HepG2 (cell line): ENCODE measurements around the gene SRSF7. TPM values are rescaled to one million over a fixed set of nuclear protein-coding genes. Genes with fewer than 3 reads are reported as not detected.

Experiments
- ATAC-seq: fragments of 200-7000 bp; cut with Tn5 transposase; 3 replicates; pipeline ENCODE4 v1.9.1; 2020; ENCODE audit warnings: mild to moderate bottlenecking, moderate library complexity
- BruUV-seq: library from RNA; stranded (reverse); fragments of 400-500 nt; replicated peaks from 2 replicates; lab custom pipeline; 2021; lab: Mats Ljungman, UMichigan
- CTCF ChIA-PET: fragments of 300-600 bp; formaldehyde crosslinking; extraction: SDS; loops from one replicate; lab custom pipeline; 2021; ENCODE audit warnings: low total read pairs, inconsistent platforms, low intra/inter-chr PET ratio; lab: Yijun Ruan, JAX
- POLR2A ChIA-PET: fragments of 350-600 bp; sonication (Branson Sonifier 250); formaldehyde crosslinking; loops from one replicate; lab custom pipeline; 2020; ENCODE audit warnings: antibody characterized with exemption, inconsistent platforms; lab: Yijun Ruan, JAX
- DNase-seq: peaks from one replicate; pipeline ENCODE4 v3.0.0-alpha.2; 2015; ENCODE audit warnings: low spot score
- FAIRE-seq: peaks from 3 replicates; lab custom pipeline; 2011; peaks lifted over from hg19 to GRCh38; lab: Jason Lieb, UNC
- H2AFZ ChIP-seq: one replicate; pipeline ENCODE4 v1.6.1; 2011; ENCODE audit warnings: low read length, inconsistent platforms
- H3K27ac ChIP-seq: fragments of 300-600 bp; 3 replicates; pipeline ENCODE4 v1.8.0; 2011; ENCODE audit warnings: mixed run types, mild to moderate bottlenecking, mixed read lengths, low read length, inconsistent platforms; ENCODE audit not compliant: insufficient read depth; ENCODE audit errors: extremely low read length
- H3K27me3 ChIP-seq, 2 experiments: fragments of 200-600 bp in 1 of 2; 2 replicates in 1 of 2; 3 replicates in 1 of 2; pipeline versions ENCODE4 v1.6.0 to v1.8.0; 2011; ENCODE audit warnings: low read length in 2 of 2, mild to moderate bottlenecking in 2 of 2, moderate library complexity in 2 of 2, inconsistent platforms in 1 of 2; ENCODE audit not compliant: insufficient read depth in 2 of 2, control insufficient read depth in 1 of 2
- H3K36me3 ChIP-seq, 2 experiments: fragments of 200-600 bp in 1 of 2; replicated peaks in 1 of 2; 2 replicates in 1 of 2; 3 replicates in 1 of 2; pipeline versions ENCODE4 v1.5.1 to v1.8.0; 2011; ENCODE audit warnings: low read length in 2 of 2, inconsistent platforms in 1 of 2; ENCODE audit not compliant: insufficient read depth in 2 of 2, control insufficient read depth in 1 of 2
- H3K4me1 ChIP-seq: 2 replicates; pipeline ENCODE4 v1.5.1; 2012; ENCODE audit warnings: low read length, inconsistent platforms; ENCODE audit not compliant: insufficient read depth
- H3K4me2 ChIP-seq: 2 replicates; pipeline ENCODE4 v1.6.0; 2011; ENCODE audit warnings: low read depth, low read length, inconsistent platforms
- H3K4me3 ChIP-seq, 3 experiments: fragments of 200-600 bp in 1 of 3; sonication (generic), shearing (Covaris generic) in 1 of 3; replicated peaks in 1 of 3; 2 replicates each; pipeline ENCODE4 v1.5.1; 2011 to 2016; ENCODE audit warnings: low read length in 3 of 3, inconsistent platforms in 2 of 3, low read depth in 2 of 3, mild to moderate bottlenecking in 2 of 3, control low read depth in 1 of 3, mixed read lengths in 1 of 3; ENCODE audit not compliant: insufficient read depth in 1 of 3
- H3K79me2 ChIP-seq: one replicate; pipeline ENCODE4 v1.6.1; 2011; ENCODE audit warnings: low read length, inconsistent platforms; ENCODE audit not compliant: insufficient read depth
- H3K9ac ChIP-seq: 2 replicates; pipeline ENCODE4 v1.6.0; 2011; ENCODE audit warnings: mild to moderate bottlenecking, low read depth, low read length, inconsistent platforms; ENCODE audit not compliant: insufficient read depth
- H3K9me3 ChIP-seq: 2 replicates; pipeline ENCODE4 v1.5.1; 2012; ENCODE audit warnings: mild to moderate bottlenecking, low read length
- H4K20me1 ChIP-seq: 2 replicates; pipeline ENCODE4 v1.6.0; 2011; ENCODE audit warnings: inconsistent platforms, mild to moderate bottlenecking, low read length, moderate library complexity; ENCODE audit not compliant: insufficient read depth
- FIP1L1 ChIP-seq: fragments of 200-400 bp; formaldehyde crosslinking; IDR thresholded peaks from 2 replicates; pipeline ENCODE4 v1.6.1; 2018; ENCODE audit warnings: low read depth, mild to moderate bottlenecking, low read length, moderate library complexity, borderline replicate concordance; ENCODE audit not compliant: insufficient read depth
- MAFK ChIP-seq, 2 experiments: IDR thresholded peaks in 1 of 2; conservative IDR thresholded peaks in 1 of 2; 2 replicates each; pipeline ENCODE4 v1.6.1; 2011; ENCODE audit warnings: improper control_type of control experiment in 2 of 2, low read length in 2 of 2
- MYC ChIP-seq: sonication (generic); formaldehyde crosslinking; IDR thresholded peaks from 2 replicates; pipeline ENCODE4 v1.9.0; 2021; ENCODE audit warnings: missing genetic modification reagents, borderline replicate concordance
- NR2C2 ChIP-seq: sonication (generic); formaldehyde crosslinking; IDR thresholded peaks from 2 replicates; pipeline ENCODE4 v1.4.0; 2020; ENCODE audit warnings: missing genetic modification reagents, mild to moderate bottlenecking, moderate library complexity, borderline replicate concordance
- SAFB2 ChIP-seq: sonication (generic); formaldehyde crosslinking; IDR thresholded peaks from 2 replicates; pipeline ENCODE4 v1.5.1; 2020; ENCODE audit warnings: missing genetic modification reagents, low read depth, mild to moderate bottlenecking, borderline replicate concordance
- ZC3H4 ChIP-seq: sonication (generic); formaldehyde crosslinking; IDR thresholded peaks from 2 replicates; pipeline ENCODE4 v1.4.0; 2020; ENCODE audit warnings: missing genetic modification reagents, borderline replicate concordance
- ZNF792 ChIP-seq: IDR thresholded peaks from 2 replicates; pipeline ENCODE4 v1.6.1; 2016
- WGBS: methylation state at CpG from one replicate; pipeline ENCODE4 v1.1.6; 2017; ENCODE audit warnings: low lambda C conversion rate; 5-methylcytosine and 5-hydroxymethylcytosine counted together
- in situ Hi-C: cut with HindIII; loops from 2 replicates; pipeline ENCODE4 v1.10.0; 2017; ENCODE audit warnings: low pct_unique_long_range_greater_than_20kb; ENCODE audit not compliant: extremely low pct_ligation_motif_present
- intact Hi-C: fragments of 100-400 bp; cut with micrococcal nuclease; formaldehyde crosslinking; loops from one replicate; pipeline ENCODE4 v1.10.0; 2022; ENCODE audit not compliant: unreplicated experiment
- polyA plus RNA-seq, 8 experiments: library from polyadenylated mRNA; depleted of rRNA in 3 of 8; stranded (reverse) in 7 of 8; unstranded in 1 of 8; fragments of >200 nt; fragmentation: Illumina TruSeq in 4 of 8; extraction: Trizol in 4 of 8; gene quantifications; 2 replicates each; pipeline versions ENCODE4 v1.2.1 to v1.2.3, GENCODE V29; 2011 to 2016; ENCODE audit warnings: low read depth in 4 of 8, missing spikeins in 1 of 8, mixed read lengths in 1 of 8; ENCODE audit not compliant: insufficient read depth in 1 of 8
- total RNA-seq, 5 experiments: library from RNA; depleted of rRNA; stranded (reverse); fragments of >200 nt; fragmentation: Illumina TruSeq; extraction: Trizol; gene quantifications; 2 replicates each; pipeline ENCODE4 v1.2.3, GENCODE V29; 2016; ENCODE audit warnings: low read depth in 1 of 5
- TF ChIP-seq, protein P1 (sequence below), 2 experiments: sonication (generic) in 1 of 2; formaldehyde crosslinking in 1 of 2; IDR thresholded peaks; 2 replicates each; pipeline versions ENCODE4 v1.6.1 to v1.9.0; 2014 to 2022; ENCODE audit warnings: antibody characterized with exemption in 1 of 2, borderline replicate concordance in 1 of 2, inconsistent platforms in 1 of 2, low read depth in 1 of 2, missing genetic modification reagents in 1 of 2

Gene SRSF7
- total and polyA plus RNA-seq, 2 of the 13 experiments (the other 11 are each of a cell fraction or from before 2014, with no cell fraction given) = 172 to 275 TPM

DNA sequence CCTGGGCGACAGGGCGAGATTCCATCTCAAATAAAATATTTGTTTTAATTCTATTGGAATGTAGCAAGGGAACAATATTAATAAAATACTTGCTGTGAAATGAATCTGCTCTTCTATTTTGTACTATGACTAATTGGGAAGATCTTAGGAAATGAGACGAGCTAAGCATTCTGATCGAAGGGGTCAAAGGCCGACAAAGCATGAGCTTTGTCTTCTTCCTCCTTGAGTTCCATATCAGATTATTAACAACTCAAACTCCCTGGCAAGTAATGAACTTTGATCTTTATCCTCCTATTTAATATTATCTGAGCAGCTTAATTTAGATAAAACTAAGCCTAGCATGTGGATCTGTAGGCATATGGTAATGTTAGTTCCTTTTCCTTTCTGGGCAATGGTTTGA lies 42.4 kb upstream of the SRSF7 start:
- Histone ChIP-seq H3K27ac (no peak overlapping the region), H3K9ac (no peak overlapping the region), H3K27me3 (no peaks in the 10 kb centered on the region), H3K36me3 (peaks cover 0 to 5% of the 10 kb centered on the region in 2 experiments; a peak in 1 of 5 replicates), H2AFZ (no peak overlapping the region), H4K20me1 (no peaks in the 10 kb centered on the region), H3K4me2 (no peak overlapping the region), H3K9me3 (no peaks in the 10 kb centered on the region), H3K4me1 (peaks cover 40% of the 10 kb centered on the region), H3K79me2 (no peaks in the 10 kb centered on the region), H3K4me3 (no peak overlapping the region)
- no peak for TF ChIP-seq NR2C2 (CRISPR knock-in tag)
- TF ChIP-seq SAFB2 (CRISPR knock-in tag) = no peak
- TF ChIP-seq ZC3H4 = no peak
- TF ChIP-seq, protein P1, sequence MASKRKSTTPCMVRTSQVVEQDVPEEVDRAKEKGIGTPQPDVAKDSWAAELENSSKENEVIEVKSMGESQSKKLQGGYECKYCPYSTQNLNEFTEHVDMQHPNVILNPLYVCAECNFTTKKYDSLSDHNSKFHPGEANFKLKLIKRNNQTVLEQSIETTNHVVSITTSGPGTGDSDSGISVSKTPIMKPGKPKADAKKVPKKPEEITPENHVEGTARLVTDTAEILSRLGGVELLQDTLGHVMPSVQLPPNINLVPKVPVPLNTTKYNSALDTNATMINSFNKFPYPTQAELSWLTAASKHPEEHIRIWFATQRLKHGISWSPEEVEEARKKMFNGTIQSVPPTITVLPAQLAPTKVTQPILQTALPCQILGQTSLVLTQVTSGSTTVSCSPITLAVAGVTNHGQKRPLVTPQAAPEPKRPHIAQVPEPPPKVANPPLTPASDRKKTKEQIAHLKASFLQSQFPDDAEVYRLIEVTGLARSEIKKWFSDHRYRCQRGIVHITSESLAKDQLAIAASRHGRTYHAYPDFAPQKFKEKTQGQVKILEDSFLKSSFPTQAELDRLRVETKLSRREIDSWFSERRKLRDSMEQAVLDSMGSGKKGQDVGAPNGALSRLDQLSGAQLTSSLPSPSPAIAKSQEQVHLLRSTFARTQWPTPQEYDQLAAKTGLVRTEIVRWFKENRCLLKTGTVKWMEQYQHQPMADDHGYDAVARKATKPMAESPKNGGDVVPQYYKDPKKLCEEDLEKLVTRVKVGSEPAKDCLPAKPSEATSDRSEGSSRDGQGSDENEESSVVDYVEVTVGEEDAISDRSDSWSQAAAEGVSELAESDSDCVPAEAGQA (IDR thresholded peaks at IDR 0.05; ENCODE audit: low read depth) = no peak
- TF ChIP-seq, protein P1 (CRISPR knock-in tag; IDR thresholded peaks at IDR 0.05; ENCODE audit: borderline replicate concordance) = no peak
- no peak for TF ChIP-seq MYC (CRISPR knock-in tag)
- TF ChIP-seq MAFK (conservative IDR thresholded peaks at IDR 0.05 in 1 of 2, IDR thresholded peaks at IDR 0.05 in 1 of 2; ENCODE audit: low read length in 2 of 2) = peak in 1 of 2 experiments; percentile 63; a peak in 2 of 4 replicates
- TF ChIP-seq ZNF792 (CRISPR knock-in tag) = no peak
- TF ChIP-seq FIP1L1 = no peak
- ChIA-PET POLR2A (interaction anchor here (2.9 kb wide), 1 partner anchor 42 kb away, joined by 14 read pairs; the partner anchor contains the start of gene SRSF7), CTCF (no interaction called here)
- BruUV-seq = no TSS peak
- in situ Hi-C loops = no loop called here
- 90% methylated on average over 5 of the region's 5 CpGs for WGBS
- intact Hi-C loops = no loop called here
- ATAC-seq = no peak
- DNase-seq = no peak
- FAIRE-seq = no peak
